GM12891 (cell line): ENCODE data around the gene KIF4A.

Source experiments
- PAX5 ChIP-seq: IDR thresholded peaks from 2 replicates; pipeline ENCODE4 v1.6.1; 2011; ENCODE audit warnings: low read length, moderate library complexity, mild to moderate bottlenecking; ENCODE audit not compliant: insufficient read depth, severe bottlenecking
- POLR2A ChIP-seq: IDR thresholded peaks from 2 replicates; pipeline ENCODE4 v1.6.1; 2011; ENCODE audit warnings: low read depth, low read length, control low read depth
- POLR2AphosphoS5 ChIP-seq: IDR thresholded peaks from 2 replicates; pipeline ENCODE4 v1.6.1; 2011; ENCODE audit warnings: low read depth, low read length, control low read depth
- POU2F2 ChIP-seq: IDR thresholded peaks from 2 replicates; pipeline ENCODE4 v1.6.1; 2011; ENCODE audit warnings: low read depth, mild to moderate bottlenecking, control low read depth, low read length, moderate library complexity
- SPI1 ChIP-seq: IDR thresholded peaks from 2 replicates; pipeline ENCODE4 v1.6.1; 2011; ENCODE audit warnings: low read depth, low read length, control low read depth
- TAF1 ChIP-seq: IDR thresholded peaks from 2 replicates; pipeline ENCODE4 v1.6.1; 2011; ENCODE audit warnings: low read depth, low read length, control low read depth

DNA sequence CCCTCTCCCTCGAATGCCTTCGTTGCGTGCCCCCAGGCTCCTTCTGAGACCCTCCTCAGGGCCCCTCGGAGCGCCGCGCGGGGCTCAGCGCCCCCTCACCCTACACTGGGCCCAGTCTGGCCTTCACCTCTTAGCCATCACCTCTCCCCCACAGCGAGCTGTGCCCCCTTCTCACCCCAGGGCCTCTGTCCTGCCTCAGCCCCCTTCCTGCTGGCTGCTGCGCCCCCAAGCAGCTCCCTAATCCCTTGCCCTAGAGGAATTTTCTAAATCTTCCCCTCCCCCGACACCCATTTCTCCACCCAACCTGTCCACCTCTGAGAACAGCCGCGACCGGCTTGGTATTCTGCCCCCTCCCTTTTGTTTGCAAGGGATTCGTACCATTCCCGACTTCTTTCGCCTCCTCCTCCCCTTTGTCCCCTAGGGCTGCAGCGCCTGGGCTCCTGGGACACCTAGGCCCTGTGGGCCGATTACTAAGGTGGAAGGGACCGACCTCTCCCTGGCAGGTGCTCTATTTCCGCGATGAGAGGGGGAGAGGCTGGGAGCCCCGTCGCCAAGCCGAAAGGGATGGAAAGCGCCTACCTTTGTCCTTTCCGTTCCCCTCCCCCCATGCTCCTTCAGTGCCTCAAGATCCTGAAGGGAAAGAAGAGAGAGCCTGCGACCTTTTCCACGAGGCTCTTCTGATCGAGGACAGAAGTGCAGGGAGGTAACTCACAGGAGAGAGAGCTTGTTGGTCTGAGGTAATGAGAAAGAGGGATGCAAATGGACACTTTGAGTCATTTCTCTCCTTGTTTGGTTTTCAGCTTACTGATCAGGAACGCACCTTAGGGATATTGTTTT, 165.7 kb downstream of the KIF4A start:
- TF ChIP-seq POLR2A = no peak
- TF ChIP-seq TAF1 = no peak
- no peak for TF ChIP-seq POLR2AphosphoS5
- TF ChIP-seq POU2F2 = no peak
- TF ChIP-seq SPI1 = no peak
- no peak for TF ChIP-seq PAX5
